ENCODE data around the gene FDPS.

DNA sequence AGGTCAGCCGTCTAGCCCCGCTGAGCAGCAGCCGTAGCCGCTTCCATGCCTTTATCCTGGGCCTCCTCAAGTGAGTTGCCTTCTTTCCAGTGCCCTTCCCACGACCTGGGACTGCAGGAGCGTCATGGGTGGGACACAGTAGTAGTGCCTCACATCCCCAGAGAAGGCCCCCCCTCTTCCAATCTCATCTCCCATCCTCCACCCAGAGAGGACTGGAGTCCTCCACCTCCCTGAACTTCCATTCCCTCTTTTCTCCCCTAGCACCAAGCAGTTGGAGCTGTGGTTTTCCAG lies 16.9 kb downstream of the FDPS start:
- TF ChIP-seq, protein P1, sequence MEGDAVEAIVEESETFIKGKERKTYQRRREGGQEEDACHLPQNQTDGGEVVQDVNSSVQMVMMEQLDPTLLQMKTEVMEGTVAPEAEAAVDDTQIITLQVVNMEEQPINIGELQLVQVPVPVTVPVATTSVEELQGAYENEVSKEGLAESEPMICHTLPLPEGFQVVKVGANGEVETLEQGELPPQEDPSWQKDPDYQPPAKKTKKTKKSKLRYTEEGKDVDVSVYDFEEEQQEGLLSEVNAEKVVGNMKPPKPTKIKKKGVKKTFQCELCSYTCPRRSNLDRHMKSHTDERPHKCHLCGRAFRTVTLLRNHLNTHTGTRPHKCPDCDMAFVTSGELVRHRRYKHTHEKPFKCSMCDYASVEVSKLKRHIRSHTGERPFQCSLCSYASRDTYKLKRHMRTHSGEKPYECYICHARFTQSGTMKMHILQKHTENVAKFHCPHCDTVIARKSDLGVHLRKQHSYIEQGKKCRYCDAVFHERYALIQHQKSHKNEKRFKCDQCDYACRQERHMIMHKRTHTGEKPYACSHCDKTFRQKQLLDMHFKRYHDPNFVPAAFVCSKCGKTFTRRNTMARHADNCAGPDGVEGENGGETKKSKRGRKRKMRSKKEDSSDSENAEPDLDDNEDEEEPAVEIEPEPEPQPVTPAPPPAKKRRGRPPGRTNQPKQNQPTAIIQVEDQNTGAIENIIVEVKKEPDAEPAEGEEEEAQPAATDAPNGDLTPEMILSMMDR (IDR thresholded peaks at IDR 0.05) = no peak
- TF ChIP-seq EZH2 (IDR thresholded peaks at IDR 0.05) (no peak), EZH2phosphoT487 (IDR thresholded peaks at IDR 0.05) (no peak)

All from neural progenitor cell (in vitro differentiated cells).